Measurements from ENCODE around the gene PIK3CD. TPM values are rescaled to one million over a fixed set of nuclear protein-coding genes. Genes with fewer than 3 reads are reported as not detected.

PIK3CD gene
- total RNA-seq, 4 donors from 2014 or later: 16.5 to 23.0 (median 18.2) TPM

DNA sequence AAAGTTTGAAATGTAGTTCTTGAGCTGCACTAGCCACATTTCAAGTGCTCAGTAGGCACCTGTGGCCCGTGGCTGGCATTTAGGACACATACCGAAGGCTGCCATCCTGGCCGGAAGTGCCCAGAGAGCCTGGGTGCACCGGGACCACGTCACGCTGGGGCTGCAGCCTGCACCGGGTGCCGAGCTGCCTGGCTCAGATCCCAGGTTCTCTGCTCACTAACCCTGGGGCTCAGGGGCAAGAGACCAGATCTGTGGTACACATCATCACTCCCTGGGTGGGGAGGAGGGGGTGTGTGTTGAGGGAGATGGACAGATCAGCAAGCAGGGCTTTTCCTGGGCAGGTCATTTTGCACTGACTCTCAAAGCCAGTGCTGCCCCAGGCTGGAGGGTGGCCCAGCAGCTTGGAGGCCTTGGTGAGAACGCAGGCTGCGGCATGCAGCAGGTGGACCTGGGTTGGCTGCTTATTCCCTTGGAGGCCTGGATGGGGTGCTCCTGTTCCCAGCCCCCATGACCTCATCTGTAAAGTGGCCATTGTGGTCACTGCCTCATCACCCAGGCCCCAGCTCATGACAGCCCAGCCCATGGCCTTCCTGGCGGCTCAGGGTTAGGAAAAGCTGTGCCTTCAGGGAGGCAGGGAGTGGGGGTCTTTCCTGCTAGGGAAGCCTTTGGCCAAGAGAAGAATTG, 39.2 kb upstream of the PIK3CD start:
- TF ChIP-seq CTCF (IDR thresholded peaks at IDR 0.05): no peak
- ATAC-seq (ENCODE audit: low FRiP score) (no peak), DNase-seq (ENCODE audit: low spot score) (no peak)

DNA sequence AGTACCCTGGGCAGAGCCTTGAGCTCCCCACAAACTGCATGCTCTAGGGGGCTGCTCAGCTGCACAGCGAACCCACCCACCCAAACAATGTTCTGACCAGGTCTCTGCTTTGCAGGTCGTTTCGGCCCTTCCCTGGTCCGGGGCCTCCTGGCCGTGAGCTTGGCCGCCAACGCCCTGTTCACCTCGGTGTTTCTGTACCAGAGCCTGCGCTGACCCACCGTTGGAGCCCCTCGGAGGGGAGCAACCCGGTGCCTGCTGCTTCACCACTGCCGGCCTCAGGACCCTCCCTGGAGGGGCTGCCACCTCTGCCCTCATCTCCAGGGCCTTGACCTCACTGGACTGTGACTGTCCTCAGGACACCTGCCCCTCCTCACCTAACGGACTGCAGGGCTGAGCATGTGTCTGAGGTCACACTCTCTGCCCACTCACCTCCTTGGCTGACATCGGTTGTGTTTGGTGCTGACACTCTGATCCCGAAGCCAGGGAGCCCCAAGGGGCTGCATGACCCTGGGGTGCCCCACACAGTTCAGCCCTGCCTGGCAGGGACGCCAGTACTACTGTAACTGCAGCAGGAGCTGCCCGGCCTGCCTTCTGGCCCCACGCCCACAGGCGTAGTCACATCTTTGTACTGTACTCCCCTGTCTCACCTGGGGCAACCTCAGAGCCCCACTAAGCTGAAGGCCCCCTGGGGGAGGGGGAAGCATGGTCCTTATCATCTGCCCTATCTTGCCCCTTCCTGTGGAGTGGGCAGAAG, 38.5 kb upstream of the PIK3CD start:
- DNase-seq (ENCODE audit: low spot score) (no peak), ATAC-seq (ENCODE audit: low FRiP score) (no peak)
- TF ChIP-seq CTCF (IDR thresholded peaks at IDR 0.05): no peak

GRCh38 chr1:9613625-9614299, 37.8 kb upstream of the PIK3CD start:
- DNase-seq (ENCODE audit: low spot score) (no peak), ATAC-seq (ENCODE audit: low FRiP score) (no peak)
- TF ChIP-seq CTCF (IDR thresholded peaks at IDR 0.05): no peak

DNA sequence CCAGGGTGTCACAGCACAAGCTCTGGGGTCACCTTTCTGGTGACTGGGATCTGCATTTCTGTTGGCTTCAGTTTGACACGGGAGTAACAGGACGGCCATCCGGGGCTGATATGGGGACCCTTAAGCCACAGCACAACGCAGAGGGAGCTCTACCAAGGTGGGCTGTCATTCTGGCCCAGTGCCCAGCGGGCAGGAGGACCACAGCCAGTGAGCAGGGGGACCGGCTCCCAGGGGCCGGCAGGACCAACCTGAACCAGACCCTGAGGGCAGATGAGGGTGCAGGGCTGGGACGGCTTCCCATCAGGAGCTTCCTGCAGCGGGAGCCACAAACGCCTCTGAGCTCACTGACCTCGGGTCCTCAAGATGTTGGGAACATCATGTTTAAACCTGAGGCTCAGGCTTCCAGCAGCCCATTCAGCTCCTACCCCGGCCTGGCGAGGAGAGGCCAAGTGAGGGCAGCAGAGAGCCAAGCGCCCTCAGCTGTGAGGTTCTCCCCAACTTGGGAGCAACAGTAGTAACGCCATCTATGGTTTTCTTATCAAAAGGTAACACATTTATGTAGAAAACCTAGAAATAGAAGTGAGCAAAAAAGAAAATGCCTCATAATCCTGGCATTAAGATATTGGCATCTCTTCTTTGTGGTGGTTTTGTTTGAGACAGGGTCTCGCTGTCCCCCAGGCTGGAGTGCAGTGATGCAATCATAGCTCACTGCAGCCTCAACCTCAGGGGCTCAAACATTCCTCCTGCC, 36.0 kb upstream of the PIK3CD start:
- no peak for DNase-seq (ENCODE audit: low spot score)
- no peak for TF ChIP-seq CTCF (IDR thresholded peaks at IDR 0.05)
- no peak for ATAC-seq (ENCODE audit: low FRiP score)

DNA sequence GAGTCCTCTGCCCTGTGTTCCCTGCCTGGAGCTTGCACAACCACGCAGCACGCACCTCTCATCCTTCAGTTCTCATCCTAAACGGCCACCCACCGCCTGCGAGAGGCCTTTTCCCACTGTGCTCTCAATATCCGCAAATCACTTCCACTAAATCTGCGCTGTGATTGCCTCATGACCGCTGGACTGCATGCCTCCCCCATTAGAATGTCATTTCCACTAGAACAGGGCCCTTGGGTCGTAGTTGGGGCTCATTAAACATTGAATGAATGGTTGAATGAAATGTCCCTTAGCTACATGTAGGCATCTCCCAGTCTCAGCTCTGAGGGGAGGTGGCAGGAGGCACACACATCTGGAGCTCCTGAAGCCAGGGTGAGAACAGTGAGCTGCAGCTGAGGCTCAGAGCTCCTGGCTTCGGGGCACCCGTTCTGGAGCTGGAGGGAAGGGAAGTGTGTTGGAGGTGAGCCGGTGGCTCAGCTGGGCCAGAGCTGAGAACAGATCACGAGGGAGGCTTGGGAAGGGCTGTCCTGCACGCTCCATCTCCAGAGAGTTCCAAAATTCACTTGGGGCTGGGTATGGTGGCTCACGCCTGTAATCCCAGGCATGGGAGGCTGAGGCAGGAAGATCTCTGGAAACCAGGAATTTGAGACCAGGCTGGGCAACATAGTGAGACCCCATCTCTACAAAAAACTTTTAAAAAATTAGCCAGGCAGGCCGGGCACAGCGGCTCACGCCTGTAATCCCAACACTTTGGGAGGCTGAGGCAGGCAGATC, 32.4 kb upstream of the PIK3CD start:
- ATAC-seq (ENCODE audit: low FRiP score) (no peak), DNase-seq (ENCODE audit: low spot score) (no peak)
- no peak for TF ChIP-seq CTCF (IDR thresholded peaks at IDR 0.05)

DNA sequence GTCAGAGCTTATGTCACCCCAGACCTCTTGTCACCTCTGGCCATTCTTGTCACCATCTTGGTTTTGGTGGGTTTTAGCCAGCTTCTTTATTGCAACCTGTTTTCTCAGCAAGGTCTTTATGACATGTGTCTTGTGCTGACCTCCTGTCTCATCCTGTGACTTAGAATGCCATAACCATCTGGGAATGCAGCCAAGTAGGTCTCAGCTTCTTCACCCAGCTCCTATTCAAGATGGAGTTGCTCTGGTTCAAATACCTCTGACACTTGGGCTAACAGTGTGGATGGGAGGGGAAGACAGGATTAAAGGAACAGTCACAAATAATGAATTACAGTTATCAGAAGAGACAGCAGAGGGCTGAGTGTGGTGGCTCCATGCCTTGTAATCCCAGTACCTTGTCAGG, 30.5 kb upstream of the PIK3CD start:
- DNase-seq (ENCODE audit: low spot score): no peak
- no peak for ATAC-seq (ENCODE audit: low FRiP score)
- no peak for TF ChIP-seq CTCF (IDR thresholded peaks at IDR 0.05)
